T47D (cell line): ENCODE data around the gene AVPR1B.
"Not testable (repeated sequence)": the region's sequence is repeated elsewhere in the genome, so short reads cannot be mapped to it uniquely, and the experiment has no call there.

Experiments used
- DNase-seq, 2 experiments: peaks; one replicate each; pipeline versions ENCODE4 v3.0.0 to v3.0.0-alpha.2; 2011 to 2012; ENCODE audit warnings: low read depth in 1 of 2, low spot score in 1 of 2
- JUND ChIP-seq: IDR thresholded peaks from 2 replicates; pipeline ENCODE4 v1.6.1; 2012; ENCODE audit warnings: low read depth
- in situ Hi-C: cut with HindIII; loops from 2 replicates; pipeline ENCODE4 v1.10.0; 2016; ENCODE audit warnings: low sequenced_read_pairs, low pct_unique_long_range_greater_than_20kb

The AVPR1B gene

GRCh38 chr1:206066479-206067171 is 50.6 kb downstream of the AVPR1B start:
- in situ Hi-C loops = no loop called here
- TF ChIP-seq JUND = no peak
- no peak for DNase-seq

- in situ Hi-C loops = no loop called here
- TF ChIP-seq JUND = no peak
- no peak for DNase-seq
Observed at GRCh38 chr1:206065547-206066145, 51.5 kb downstream of the AVPR1B start.

- in situ Hi-C loops, DNase-seq: not testable (repeated sequence)
Observed at GRCh38 chr1:206064501-206064900, 52.7 kb downstream of the AVPR1B start.

GRCh38 chr1:206064001-206064400 is 53.2 kb downstream of the AVPR1B start:
- DNase-seq, in situ Hi-C loops: not testable (repeated sequence)

- TF ChIP-seq JUND = no peak
- no peak for DNase-seq
- in situ Hi-C loops = no loop called here
Observed at GRCh38 chr1:206062464-206062863, 54.7 kb downstream of the AVPR1B start.

GRCh38 chr1:206060844-206061243 is 56.3 kb downstream of the AVPR1B start:
- in situ Hi-C loops = no loop called here
- TF ChIP-seq JUND = no peak
- DNase-seq = no peak
